SK-N-SH (cell line): ENCODE results near the gene TMEM184A. TPM values are rescaled to one million over a fixed set of nuclear protein-coding genes. Genes with fewer than 3 reads are reported as not detected.

ENCODE experiments used
- CTCF ChIA-PET: fragments of 300-600, 350-600 bp; formaldehyde crosslinking; extraction: SDS; loops from one replicate; lab custom pipeline; 2021; lab: Yijun Ruan, JAX
- POLR2A ChIA-PET: fragments of 350-600 bp; sonication (Branson Sonifier 250); formaldehyde crosslinking; extraction: SDS; loops from one replicate; lab custom pipeline; 2020; ENCODE audit warnings: antibody characterized with exemption, inconsistent platforms; lab: Yijun Ruan, JAX
- DNase-seq: peaks from one replicate; pipeline ENCODE4 v3.0.0; 2012
- H2AFZ ChIP-seq: fragments of 200-600 bp; sonication (generic); 2 replicates; pipeline ENCODE4 v1.8.1; 2016; ENCODE audit warnings: antibody characterized with exemption, mild to moderate bottlenecking, low read depth
- H3F3A ChIP-seq: fragments of 200-600 bp; sonication (generic); replicated peaks from 2 replicates; pipeline ENCODE3; 2016; ENCODE audit warnings: antibody characterized with exemption, mild to moderate bottlenecking; ENCODE audit not compliant: insufficient read depth
- H3K27ac ChIP-seq, 2 experiments: fragments of 200-500 bp in 1 of 2; fragments of 200-600 bp in 1 of 2; sonication (Bioruptor generic) in 1 of 2; sonication (generic), shearing (Covaris generic) in 1 of 2; 2 replicates each; pipeline versions ENCODE4 v1.5.1 to v1.6.1; 2014 to 2016; ENCODE audit warnings: low read depth in 2 of 2, inconsistent platforms in 1 of 2, low read length in 1 of 2, mild to moderate bottlenecking in 1 of 2, mixed read lengths in 1 of 2
- H3K27me3 ChIP-seq: fragments of 200-600 bp; sonication (generic), shearing (Covaris generic); 2 replicates; pipeline ENCODE4 v1.6.1; 2016; ENCODE audit warnings: mixed run types; ENCODE audit not compliant: insufficient read depth
- H3K36me3 ChIP-seq, 2 experiments: fragments of 200-500 bp in 1 of 2; fragments of 200-600 bp in 1 of 2; sonication (Bioruptor generic) in 1 of 2; sonication (generic) in 1 of 2; replicated peaks in 1 of 2; 2 replicates each; pipeline versions ENCODE3 to v1.5.1; 2014 to 2016; ENCODE audit warnings: low read length in 1 of 2, mild to moderate bottlenecking in 1 of 2; ENCODE audit not compliant: insufficient read depth in 2 of 2, control insufficient read depth in 1 of 2
- H3K4me1 ChIP-seq, 2 experiments: fragments of 200-500 bp in 1 of 2; fragments of 200-600 bp in 1 of 2; sonication (Bioruptor generic) in 1 of 2; sonication (generic), shearing (Covaris generic) in 1 of 2; 2 replicates each; pipeline versions ENCODE4 v1.5.1 to v1.6.1; 2014 to 2016; ENCODE audit warnings: low read depth in 1 of 2, low read length in 1 of 2, mixed run types in 1 of 2; ENCODE audit not compliant: insufficient read depth in 2 of 2, control insufficient read depth in 1 of 2
- H3K4me2 ChIP-seq: fragments of 200-600 bp; sonication (generic), shearing (Covaris generic); 2 replicates; pipeline ENCODE4 v1.6.1; 2017; ENCODE audit warnings: mixed run types
- H3K4me3 ChIP-seq, 2 experiments: fragments of 200-500 bp in 1 of 2; fragments of 200-600 bp in 1 of 2; sonication (Bioruptor generic) in 1 of 2; sonication (generic), shearing (Covaris generic) in 1 of 2; 2 replicates each; pipeline versions ENCODE4 v1.5.1 to v1.8.1; 2014 to 2016; ENCODE audit warnings: low read depth in 2 of 2, inconsistent platforms in 1 of 2, low read length in 1 of 2, mild to moderate bottlenecking in 1 of 2, mixed read lengths in 1 of 2, moderate library complexity in 1 of 2
- H3K79me2 ChIP-seq: fragments of 200-600 bp; sonication (generic); 2 replicates; pipeline ENCODE4 v1.8.1; 2017; ENCODE audit warnings: mild to moderate bottlenecking; ENCODE audit not compliant: insufficient read depth
- H3K9ac ChIP-seq: fragments of 200-600 bp; sonication (generic); 2 replicates; pipeline ENCODE4 v1.6.1; 2017; ENCODE audit warnings: mixed run types
- H3K9me2 ChIP-seq: fragments of 200-600 bp; sonication (generic); 2 replicates; pipeline ENCODE4 v1.6.1; 2017; ENCODE audit warnings: mixed run types
- H3K9me3 ChIP-seq: fragments of 200-600 bp; sonication (generic); 2 replicates; pipeline ENCODE4 v1.6.1; 2017; ENCODE audit warnings: mixed run types, mild to moderate bottlenecking, moderate library complexity
- H4K20me1 ChIP-seq: fragments of 200-600 bp; sonication (generic); 2 replicates; pipeline ENCODE4 v1.6.1; 2017; ENCODE audit warnings: mild to moderate bottlenecking, mixed run types; ENCODE audit not compliant: insufficient read depth
- ELF1 ChIP-seq: IDR thresholded peaks from 2 replicates; pipeline ENCODE4 v1.4.0; 2012
- EP300 ChIP-seq, 2 experiments: IDR thresholded peaks; 2 replicates each; pipeline versions ENCODE4 v1.4.0 to v1.6.1; 2012; ENCODE audit warnings: borderline replicate concordance in 1 of 2, low read depth in 1 of 2, low read length in 1 of 2
- FOSL2 ChIP-seq: IDR thresholded peaks from 2 replicates; pipeline ENCODE4 v1.4.0; 2012; ENCODE audit warnings: low read depth, mild to moderate bottlenecking, moderate library complexity, borderline replicate concordance
- GABPA ChIP-seq: IDR thresholded peaks from 2 replicates; pipeline ENCODE4 v1.4.0; 2012; ENCODE audit warnings: low read depth, mild to moderate bottlenecking
- IRF3 ChIP-seq: fragments of 150-350 bp; IDR thresholded peaks from 2 replicates; pipeline ENCODE4 v1.6.1; 2016; ENCODE audit warnings: mild to moderate bottlenecking, low read depth, low read length
- JUND ChIP-seq: IDR thresholded peaks from 2 replicates; pipeline ENCODE4 v1.4.0; 2012
- MXI1 ChIP-seq: IDR thresholded peaks from 2 replicates; pipeline ENCODE4 v1.6.1; 2012; ENCODE audit warnings: mild to moderate bottlenecking, low read depth, low read length, improper control_type of control experiment
- POLR2AphosphoS5 ChIP-seq: IDR thresholded peaks from 2 replicates; pipeline ENCODE4 v1.6.1; 2012; ENCODE audit warnings: low read depth, low read length
- RAD21 ChIP-seq: IDR thresholded peaks from 2 replicates; pipeline ENCODE4 v1.6.1; 2012; ENCODE audit warnings: mild to moderate bottlenecking, low read length
- RCOR1 ChIP-seq: fragments of 150-350 bp; IDR thresholded peaks from 2 replicates; pipeline ENCODE4 v1.6.1; 2017; ENCODE audit warnings: antibody characterized with exemption, low read length
- TEAD4 ChIP-seq: IDR thresholded peaks from 2 replicates; pipeline ENCODE4 v1.4.0; 2012; ENCODE audit warnings: mild to moderate bottlenecking, borderline replicate concordance; ENCODE audit not compliant: insufficient read depth
- USF1 ChIP-seq: IDR thresholded peaks from 2 replicates; pipeline ENCODE4 v1.4.0; 2012; ENCODE audit warnings: low read depth, borderline replicate concordance
- ZBTB33 ChIP-seq: IDR thresholded peaks from 2 replicates; pipeline ENCODE4 v1.4.0; 2012; ENCODE audit warnings: low read depth, borderline replicate concordance
- WGBS: methylation state at CpG from one replicate; pipeline ENCODE4 v1.1.6; 2017; ENCODE audit warnings: low lambda C conversion rate; 5-methylcytosine and 5-hydroxymethylcytosine counted together
- polyA plus RNA-seq, 3 experiments: library from polyadenylated mRNA; depleted of rRNA; stranded (reverse); fragments of >200 nt; gene quantifications; 2 replicates each; pipeline ENCODE4 v1.2.3, GENCODE V29; 2012
- TF ChIP-seq, protein P1 (sequence below): IDR thresholded peaks from 2 replicates; pipeline ENCODE4 v1.6.1; 2012; ENCODE audit warnings: mild to moderate bottlenecking, low read depth, low read length, moderate library complexity
- TF ChIP-seq, protein P2 (sequence below): fragments of 200-600 bp; sonication (generic); IDR thresholded peaks from 2 replicates; pipeline ENCODE4 v1.6.1; 2017; ENCODE audit warnings: antibody characterized with exemption, mild to moderate bottlenecking, moderate library complexity

Gene TMEM184A
- polyA plus RNA-seq, 1 of the 3 experiments (the other 2 are of a cell fraction) = 1.5 TPM

GRCh38 chr7:1525409-1525808 lies 30.6 kb downstream of the TMEM184A start:
- no peaks in the 10 kb centered on the region for H3K27me3 ChIP-seq
- H3K4me3 ChIP-seq = no peak overlapping the region
- H3K4me2 ChIP-seq = no peak overlapping the region
- no peak for DNase-seq
- peaks cover 3 to 7% of the 10 kb centered on the region in 2 experiments; a peak in 2 of 4 replicates for H3K4me1 ChIP-seq
- H3K27ac ChIP-seq = no peak overlapping the region
- ChIA-PET CTCF (interaction anchor here (0.8 to 1.8 kb wide), 4 partner anchors 12 to 51 kb away, joined by 3 to 5 read pairs (median 4); partner anchors contain the start of gene TMEM184A), POLR2A (no interaction called here)
- TF ChIP-seq USF1 (no peak), GABPA (no peak), POLR2AphosphoS5 (no peak), IRF3 (no peak), MXI1 (no peak)
- H3F3A ChIP-seq = peaks cover 6% of the 10 kb centered on the region
- H3K9me2 ChIP-seq = no peaks in the 10 kb centered on the region
- no peak overlapping the region for H3K9ac ChIP-seq
- H3K36me3 ChIP-seq = no peaks in the 10 kb centered on the region
- no peaks in the 10 kb centered on the region for H3K9me3 ChIP-seq
- H3K79me2 ChIP-seq = peaks cover 3% of the 10 kb centered on the region; the same call in 1 of the 2 replicates
- H4K20me1 ChIP-seq = no peaks in the 10 kb centered on the region
- 82% methylated on average over 6 of the region's 6 CpGs for WGBS
- H2AFZ ChIP-seq = no peak overlapping the region

GRCh38 chr7:1523844-1524243 lies 32.2 kb downstream of the TMEM184A start:
- Histone ChIP-seq H3K4me1 (peaks cover 3 to 7% of the 10 kb centered on the region in 2 experiments; a peak in 2 of 4 replicates), H3K9me2 (no peaks in the 10 kb centered on the region), H3K36me3 (no peaks in the 10 kb centered on the region), H3K9me3 (no peaks in the 10 kb centered on the region), H3K79me2 (no peaks in the 10 kb centered on the region)
- TF ChIP-seq JUND (no peak), USF1 (no peak), MXI1 (no peak), ELF1 (no peak), FOSL2 (no peak), ZBTB33 (no peak), GABPA (no peak), EP300 (IDR thresholded peaks at IDR 0.05; ENCODE audit: borderline replicate concordance in 1 of 2, low read depth in 1 of 2, low read length in 1 of 2) (no peak), TEAD4 (no peak), RAD21 (no peak), RCOR1 (no peak)
- TF ChIP-seq, protein P1, sequence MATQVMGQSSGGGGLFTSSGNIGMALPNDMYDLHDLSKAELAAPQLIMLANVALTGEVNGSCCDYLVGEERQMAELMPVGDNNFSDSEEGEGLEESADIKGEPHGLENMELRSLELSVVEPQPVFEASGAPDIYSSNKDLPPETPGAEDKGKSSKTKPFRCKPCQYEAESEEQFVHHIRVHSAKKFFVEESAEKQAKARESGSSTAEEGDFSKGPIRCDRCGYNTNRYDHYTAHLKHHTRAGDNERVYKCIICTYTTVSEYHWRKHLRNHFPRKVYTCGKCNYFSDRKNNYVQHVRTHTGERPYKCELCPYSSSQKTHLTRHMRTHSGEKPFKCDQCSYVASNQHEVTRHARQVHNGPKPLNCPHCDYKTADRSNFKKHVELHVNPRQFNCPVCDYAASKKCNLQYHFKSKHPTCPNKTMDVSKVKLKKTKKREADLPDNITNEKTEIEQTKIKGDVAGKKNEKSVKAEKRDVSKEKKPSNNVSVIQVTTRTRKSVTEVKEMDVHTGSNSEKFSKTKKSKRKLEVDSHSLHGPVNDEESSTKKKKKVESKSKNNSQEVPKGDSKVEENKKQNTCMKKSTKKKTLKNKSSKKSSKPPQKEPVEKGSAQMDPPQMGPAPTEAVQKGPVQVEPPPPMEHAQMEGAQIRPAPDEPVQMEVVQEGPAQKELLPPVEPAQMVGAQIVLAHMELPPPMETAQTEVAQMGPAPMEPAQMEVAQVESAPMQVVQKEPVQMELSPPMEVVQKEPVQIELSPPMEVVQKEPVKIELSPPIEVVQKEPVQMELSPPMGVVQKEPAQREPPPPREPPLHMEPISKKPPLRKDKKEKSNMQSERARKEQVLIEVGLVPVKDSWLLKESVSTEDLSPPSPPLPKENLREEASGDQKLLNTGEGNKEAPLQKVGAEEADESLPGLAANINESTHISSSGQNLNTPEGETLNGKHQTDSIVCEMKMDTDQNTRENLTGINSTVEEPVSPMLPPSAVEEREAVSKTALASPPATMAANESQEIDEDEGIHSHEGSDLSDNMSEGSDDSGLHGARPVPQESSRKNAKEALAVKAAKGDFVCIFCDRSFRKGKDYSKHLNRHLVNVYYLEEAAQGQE = no peak
- TF ChIP-seq, protein P2, sequence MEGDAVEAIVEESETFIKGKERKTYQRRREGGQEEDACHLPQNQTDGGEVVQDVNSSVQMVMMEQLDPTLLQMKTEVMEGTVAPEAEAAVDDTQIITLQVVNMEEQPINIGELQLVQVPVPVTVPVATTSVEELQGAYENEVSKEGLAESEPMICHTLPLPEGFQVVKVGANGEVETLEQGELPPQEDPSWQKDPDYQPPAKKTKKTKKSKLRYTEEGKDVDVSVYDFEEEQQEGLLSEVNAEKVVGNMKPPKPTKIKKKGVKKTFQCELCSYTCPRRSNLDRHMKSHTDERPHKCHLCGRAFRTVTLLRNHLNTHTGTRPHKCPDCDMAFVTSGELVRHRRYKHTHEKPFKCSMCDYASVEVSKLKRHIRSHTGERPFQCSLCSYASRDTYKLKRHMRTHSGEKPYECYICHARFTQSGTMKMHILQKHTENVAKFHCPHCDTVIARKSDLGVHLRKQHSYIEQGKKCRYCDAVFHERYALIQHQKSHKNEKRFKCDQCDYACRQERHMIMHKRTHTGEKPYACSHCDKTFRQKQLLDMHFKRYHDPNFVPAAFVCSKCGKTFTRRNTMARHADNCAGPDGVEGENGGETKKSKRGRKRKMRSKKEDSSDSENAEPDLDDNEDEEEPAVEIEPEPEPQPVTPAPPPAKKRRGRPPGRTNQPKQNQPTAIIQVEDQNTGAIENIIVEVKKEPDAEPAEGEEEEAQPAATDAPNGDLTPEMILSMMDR = no peak
- TF ChIP-seq, all 33 proteins: peak for 0
- peaks cover 6% of the 10 kb centered on the region for H3F3A ChIP-seq
- no peak overlapping the region for H3K27ac ChIP-seq
- H3K27me3 ChIP-seq = no peaks in the 10 kb centered on the region
- H3K4me2 ChIP-seq = no peak overlapping the region
- DNase-seq = no peak
- CTCF ChIA-PET = interaction anchor here (1.2 to 1.8 kb wide), 3 partner anchors 33 to 91 kb away, joined by 3 to 5 read pairs (median 3); no protein-coding TSS in a partner anchor
- no peak overlapping the region for H3K9ac ChIP-seq
- POLR2A ChIA-PET = no interaction called here
- no peak overlapping the region for H2AFZ ChIP-seq
- H3K4me3 ChIP-seq = no peak overlapping the region
- 74% methylated on average over 17 of the region's 17 CpGs for WGBS
- no peaks in the 10 kb centered on the region for H4K20me1 ChIP-seq
